Stimulated activated memory B cell treated with anti-CD40 and anti-IgM and Interleukin-4, amounts not matched to agents 10 μg/mL and 1 μg/mL and 100 μg/mL, for 72 hours (primary cell): ENCODE data around the gene HDAC9.

Experiments used
- ATAC-seq: fragments of 150-1000 bp; cut with Tn5 transposase; 2 replicates; pipeline ENCODE4 v1.10.0; 2021
- H3K27ac Mint-ChIP-seq: one replicate; pipeline ENCODE4 v1.8.0; 2022; ENCODE audit warnings: mild to moderate bottlenecking, mixed read lengths
- H3K27me3 Mint-ChIP-seq: one replicate; pipeline ENCODE4 v1.8.0; 2022; ENCODE audit warnings: mixed read lengths
- H3K36me3 Mint-ChIP-seq: one replicate; pipeline ENCODE4 v1.8.0; 2022; ENCODE audit warnings: mixed read lengths
- H3K4me1 Mint-ChIP-seq: one replicate; pipeline ENCODE4 v1.8.0; 2022; ENCODE audit warnings: mixed read lengths
- H3K4me3 Mint-ChIP-seq: one replicate; pipeline ENCODE4 v1.8.0; 2022; ENCODE audit warnings: mild to moderate bottlenecking, moderate library complexity, mixed read lengths
- H3K9me3 Mint-ChIP-seq: one replicate; pipeline ENCODE4 v1.8.0; 2022; ENCODE audit warnings: mixed read lengths

HDAC9 gene

GRCh38 chr7:18786796-18787195, 291.2 kb downstream of the HDAC9 start:
- Mint-ChIP-seq H3K4me1 (no peaks in the 10 kb centered on the region), H3K4me3 (no peak overlapping the region), H3K36me3 (peaks cover 6% of the 10 kb centered on the region), H3K27me3 (no peaks in the 10 kb centered on the region), H3K9me3 (peaks cover 7% of the 10 kb centered on the region), H3K27ac (no peak overlapping the region)
- ATAC-seq = no peak

- H3K4me1 Mint-ChIP-seq = no peaks in the 10 kb centered on the region
- H3K27ac Mint-ChIP-seq = no peak overlapping the region
- no peaks in the 10 kb centered on the region for H3K27me3 Mint-ChIP-seq
- no peak for ATAC-seq
- peaks cover 7% of the 10 kb centered on the region for H3K9me3 Mint-ChIP-seq
- H3K36me3 Mint-ChIP-seq = peaks cover 6% of the 10 kb centered on the region
- H3K4me3 Mint-ChIP-seq = no peak overlapping the region
These were observed 292.5 kb downstream of the HDAC9 start for GRCh38 chr7:18788026-18788425.

- no peaks in the 10 kb centered on the region for H3K9me3 Mint-ChIP-seq
- H3K4me1 Mint-ChIP-seq = no peaks in the 10 kb centered on the region
- no peak overlapping the region for H3K27ac Mint-ChIP-seq
- H3K36me3 Mint-ChIP-seq = peaks cover 15% of the 10 kb centered on the region
- no peaks in the 10 kb centered on the region for H3K27me3 Mint-ChIP-seq
- ATAC-seq = no peak
- H3K4me3 Mint-ChIP-seq = no peak overlapping the region
These were observed 297.5 kb downstream of the HDAC9 start for GRCh38 chr7:18792871-18793595.

- H3K27me3 Mint-ChIP-seq = no peaks in the 10 kb centered on the region
- no peak overlapping the region for H3K4me3 Mint-ChIP-seq
- no peaks in the 10 kb centered on the region for H3K9me3 Mint-ChIP-seq
- no peak overlapping the region for H3K27ac Mint-ChIP-seq
- no peaks in the 10 kb centered on the region for H3K4me1 Mint-ChIP-seq
- no peak for ATAC-seq
- H3K36me3 Mint-ChIP-seq = peaks cover 10% of the 10 kb centered on the region
These were observed 300.7 kb downstream of the HDAC9 start for GRCh38 chr7:18796216-18796615.

- Mint-ChIP-seq H3K36me3 (peaks cover 7% of the 10 kb centered on the region), H3K27ac (no peak overlapping the region), H3K27me3 (no peaks in the 10 kb centered on the region), H3K4me1 (no peaks in the 10 kb centered on the region), H3K9me3 (no peaks in the 10 kb centered on the region), H3K4me3 (no peak overlapping the region)
- ATAC-seq = no peak
These were observed 302.7 kb downstream of the HDAC9 start for GRCh38 chr7:18798088-18798906.

GRCh38 chr7:18799899-18800298, 304.4 kb downstream of the HDAC9 start:
- Mint-ChIP-seq H3K36me3 (no peaks in the 10 kb centered on the region), H3K4me1 (no peaks in the 10 kb centered on the region), H3K27ac (no peak overlapping the region), H3K9me3 (no peaks in the 10 kb centered on the region), H3K4me3 (no peak overlapping the region), H3K27me3 (no peaks in the 10 kb centered on the region)
- ATAC-seq = no peak

GRCh38 chr7:18803923-18804322, 308.4 kb downstream of the HDAC9 start:
- no peak overlapping the region for H3K27ac Mint-ChIP-seq
- ATAC-seq = no peak
- H3K36me3 Mint-ChIP-seq = peaks cover 9% of the 10 kb centered on the region
- H3K4me3 Mint-ChIP-seq = no peak overlapping the region
- no peaks in the 10 kb centered on the region for H3K4me1 Mint-ChIP-seq
- no peaks in the 10 kb centered on the region for H3K27me3 Mint-ChIP-seq
- peaks cover 3% of the 10 kb centered on the region for H3K9me3 Mint-ChIP-seq

GRCh38 chr7:18806177-18806576, 310.6 kb downstream of the HDAC9 start:
- ATAC-seq = no peak
- Mint-ChIP-seq H3K27ac (no peak overlapping the region), H3K27me3 (no peaks in the 10 kb centered on the region), H3K4me3 (no peak overlapping the region), H3K9me3 (peaks cover 3% of the 10 kb centered on the region), H3K4me1 (no peaks in the 10 kb centered on the region), H3K36me3 (peaks cover 9% of the 10 kb centered on the region)

GRCh38 chr7:18808026-18808425, 312.5 kb downstream of the HDAC9 start:
- Mint-ChIP-seq H3K27ac (no peak overlapping the region), H3K9me3 (peaks cover 11% of the 10 kb centered on the region), H3K36me3 (peaks cover 16% of the 10 kb centered on the region), H3K4me3 (no peak overlapping the region), H3K4me1 (no peaks in the 10 kb centered on the region), H3K27me3 (no peaks in the 10 kb centered on the region)
- no peak for ATAC-seq

GRCh38 chr7:18815261-18815960, 319.9 kb downstream of the HDAC9 start:
- Mint-ChIP-seq H3K9me3 (peaks cover 8% of the 10 kb centered on the region), H3K4me3 (no peak overlapping the region), H3K4me1 (no peaks in the 10 kb centered on the region), H3K36me3 (peaks cover 7% of the 10 kb centered on the region), H3K27ac (no peak overlapping the region), H3K27me3 (no peaks in the 10 kb centered on the region)
- no peak for ATAC-seq

- Mint-ChIP-seq H3K27me3 (no peaks in the 10 kb centered on the region), H3K27ac (no peak overlapping the region), H3K36me3 (no peaks in the 10 kb centered on the region), H3K4me3 (no peak overlapping the region), H3K4me1 (no peaks in the 10 kb centered on the region), H3K9me3 (no peaks in the 10 kb centered on the region)
- no peak for ATAC-seq
These were observed 325.4 kb downstream of the HDAC9 start for GRCh38 chr7:18820981-18821380.

- no peak overlapping the region for H3K27ac Mint-ChIP-seq
- H3K36me3 Mint-ChIP-seq = no peaks in the 10 kb centered on the region
- H3K27me3 Mint-ChIP-seq = no peaks in the 10 kb centered on the region
These were observed 326.0 kb downstream of the HDAC9 start for GRCh38 chr7:18821554-18821953.

GRCh38 chr7:18824157-18824556, 328.6 kb downstream of the HDAC9 start:
- H3K4me3 Mint-ChIP-seq = no peak overlapping the region
- H3K9me3 Mint-ChIP-seq = no peaks in the 10 kb centered on the region
- H3K27me3 Mint-ChIP-seq = no peaks in the 10 kb centered on the region
- H3K36me3 Mint-ChIP-seq = peaks cover 3% of the 10 kb centered on the region
- ATAC-seq = no peak
- H3K27ac Mint-ChIP-seq = no peak overlapping the region
- no peaks in the 10 kb centered on the region for H3K4me1 Mint-ChIP-seq

More at GRCh38 chr7:18821554-18821953, 326.0 kb downstream of the HDAC9 start:
- no peak for ATAC-seq
- H3K4me3 Mint-ChIP-seq = no peak overlapping the region
- H3K9me3 Mint-ChIP-seq = no peaks in the 10 kb centered on the region
- no peaks in the 10 kb centered on the region for H3K4me1 Mint-ChIP-seq

GRCh38 chr7:18828260-18828993, 332.9 kb downstream of the HDAC9 start:
- Mint-ChIP-seq H3K4me3 (no peak overlapping the region), H3K9me3 (no peaks in the 10 kb centered on the region), H3K36me3 (peaks cover 7% of the 10 kb centered on the region), H3K27me3 (no peaks in the 10 kb centered on the region), H3K4me1 (no peaks in the 10 kb centered on the region), H3K27ac (no peak overlapping the region)
- ATAC-seq = no peak
